Muscle of leg (tissue), 11 donors: ENCODE measurements around the gene PITX2. TPM values are rescaled to one million over a fixed set of nuclear protein-coding genes. Genes with fewer than 3 reads are reported as not detected.

Experiments used
- DNase-seq: peaks from one replicate; pipeline ENCODE4 v3.0.0; 2013
- H3K27ac ChIP-seq: one replicate; pipeline ENCODE4 v1.5.1; 2013; ENCODE audit warnings: mild to moderate bottlenecking, low read length, control low read depth
- H3K27me3 ChIP-seq: one replicate; pipeline ENCODE4 v1.6.1; 2013; ENCODE audit warnings: low read length; ENCODE audit not compliant: control insufficient read depth, insufficient read depth
- H3K36me3 ChIP-seq: one replicate; pipeline ENCODE4 v1.6.1; 2013; ENCODE audit warnings: low read length; ENCODE audit not compliant: control insufficient read depth, insufficient read depth
- H3K4me1 ChIP-seq: one replicate; pipeline ENCODE4 v1.6.1; 2013; ENCODE audit warnings: low read length; ENCODE audit not compliant: control insufficient read depth, insufficient read depth
- H3K4me3 ChIP-seq: one replicate; pipeline ENCODE4 v1.5.1; 2013; ENCODE audit warnings: low read length, control low read depth
- H3K9me3 ChIP-seq: replicated peaks from 2 replicates; pipeline ENCODE4 v1.6.1; 2013; ENCODE audit warnings: low read depth, low read length; ENCODE audit not compliant: control insufficient read depth
- WGBS: methylation state at CpG from one replicate; pipeline ENCODE4 v1.1.5; 2013; ENCODE audit warnings: missing lambda C conversion rate; ENCODE audit not compliant: insufficient coverage; 5-methylcytosine and 5-hydroxymethylcytosine counted together
- polyA plus RNA-seq, 8 donors: library from polyadenylated mRNA; unstranded; fragments of 120-200 nt; gene quantifications; one replicate each; pipeline versions ENCODE4 v1.2.1 to v1.2.3, GENCODE V29; 2013; ENCODE audit warnings: inconsistent platforms in 1 of 8, low replicate concordance in 1 of 8; ENCODE audit not compliant: insufficient read length in 8 of 8, insufficient read depth in 1 of 8
- total RNA-seq: library from RNA; stranded (reverse); fragments of 120-200 nt; gene quantifications from one replicate; pipeline ENCODE4 v1.2.4, GENCODE V29; 2013

The PITX2 gene
- total and polyA plus RNA-seq, 9 donors: 23.4 to 43.7 (median 40.2) TPM

DNA sequence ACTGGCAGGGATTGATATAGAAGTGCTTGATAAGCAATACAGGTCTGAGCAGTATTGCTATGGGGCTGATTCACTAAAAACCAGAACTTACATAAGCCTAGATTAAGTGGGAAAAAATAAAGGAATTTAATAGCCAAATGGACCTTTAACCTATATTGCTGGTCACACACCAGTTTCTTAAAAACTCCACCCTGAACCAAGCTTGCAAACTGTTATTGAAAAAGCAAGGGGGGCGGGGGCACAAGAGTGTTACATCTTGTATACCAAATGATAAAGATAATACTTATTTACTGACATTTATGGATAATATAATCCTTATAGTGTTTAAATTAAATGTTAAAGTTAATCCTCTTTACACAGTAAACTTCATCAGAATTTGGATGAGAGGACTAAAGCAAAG is 40.3 kb upstream of the PITX2 start:
- H3K9me3 ChIP-seq: peaks cover 2% of the 10 kb centered on the region
- no CpG with 5 or more reads among the region's 1 CpG for WGBS
- H3K36me3 ChIP-seq: no peaks in the 10 kb centered on the region
- no peak overlapping the region for H3K27ac ChIP-seq
- no peak for DNase-seq
- H3K4me1 ChIP-seq: no peaks in the 10 kb centered on the region
- H3K27me3 ChIP-seq: peaks cover 2% of the 10 kb centered on the region
- H3K4me3 ChIP-seq: no peak overlapping the region

DNA sequence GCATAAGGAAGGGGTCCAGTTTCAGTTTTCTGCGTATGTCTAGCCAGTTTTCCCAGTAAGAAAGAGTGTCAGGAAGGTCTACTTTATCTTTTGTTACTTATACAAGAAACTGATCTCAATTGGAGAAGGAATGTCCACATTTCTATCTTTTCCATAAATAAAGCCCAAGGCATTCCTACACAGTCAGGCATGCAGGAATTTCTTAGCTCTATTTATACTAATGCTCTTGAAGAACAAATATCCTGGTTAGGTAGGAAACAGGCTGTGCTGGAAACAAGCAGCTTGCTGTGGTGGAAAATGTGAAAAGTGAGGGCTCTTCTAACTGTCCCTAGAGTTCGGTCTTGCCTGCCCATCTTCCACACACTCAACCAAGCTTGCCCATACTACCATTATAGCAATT is 37.9 kb upstream of the PITX2 start:
- no CpG with 5 or more reads among the region's 2 CpGs for WGBS
- Histone ChIP-seq H3K27ac (no peak overlapping the region), H3K4me1 (no peaks in the 10 kb centered on the region), H3K27me3 (peaks cover 2% of the 10 kb centered on the region), H3K4me3 (no peak overlapping the region), H3K9me3 (peaks cover 2% of the 10 kb centered on the region), H3K36me3 (no peaks in the 10 kb centered on the region)
- no peak for DNase-seq

DNA sequence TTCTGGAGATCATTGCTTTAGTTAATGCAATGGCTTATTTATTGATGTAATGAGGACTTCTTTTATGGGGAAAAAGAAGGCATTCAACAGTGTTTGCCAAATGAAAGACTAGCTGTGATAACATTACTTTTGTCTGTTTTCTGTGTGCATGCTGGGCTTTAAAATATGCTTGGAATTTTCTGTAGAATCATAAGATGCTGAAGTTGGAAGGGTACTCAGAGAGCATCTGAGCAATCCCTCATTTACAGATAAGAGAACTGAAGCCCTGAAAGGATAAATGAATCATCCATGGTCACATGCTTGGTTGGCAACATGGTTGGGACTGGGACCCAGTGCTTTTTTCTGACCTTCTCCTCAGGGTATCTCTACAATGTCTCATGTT is 31.4 kb upstream of the PITX2 start:
- H3K9me3 ChIP-seq: peaks cover 2% of the 10 kb centered on the region
- DNase-seq: no peak

DNA sequence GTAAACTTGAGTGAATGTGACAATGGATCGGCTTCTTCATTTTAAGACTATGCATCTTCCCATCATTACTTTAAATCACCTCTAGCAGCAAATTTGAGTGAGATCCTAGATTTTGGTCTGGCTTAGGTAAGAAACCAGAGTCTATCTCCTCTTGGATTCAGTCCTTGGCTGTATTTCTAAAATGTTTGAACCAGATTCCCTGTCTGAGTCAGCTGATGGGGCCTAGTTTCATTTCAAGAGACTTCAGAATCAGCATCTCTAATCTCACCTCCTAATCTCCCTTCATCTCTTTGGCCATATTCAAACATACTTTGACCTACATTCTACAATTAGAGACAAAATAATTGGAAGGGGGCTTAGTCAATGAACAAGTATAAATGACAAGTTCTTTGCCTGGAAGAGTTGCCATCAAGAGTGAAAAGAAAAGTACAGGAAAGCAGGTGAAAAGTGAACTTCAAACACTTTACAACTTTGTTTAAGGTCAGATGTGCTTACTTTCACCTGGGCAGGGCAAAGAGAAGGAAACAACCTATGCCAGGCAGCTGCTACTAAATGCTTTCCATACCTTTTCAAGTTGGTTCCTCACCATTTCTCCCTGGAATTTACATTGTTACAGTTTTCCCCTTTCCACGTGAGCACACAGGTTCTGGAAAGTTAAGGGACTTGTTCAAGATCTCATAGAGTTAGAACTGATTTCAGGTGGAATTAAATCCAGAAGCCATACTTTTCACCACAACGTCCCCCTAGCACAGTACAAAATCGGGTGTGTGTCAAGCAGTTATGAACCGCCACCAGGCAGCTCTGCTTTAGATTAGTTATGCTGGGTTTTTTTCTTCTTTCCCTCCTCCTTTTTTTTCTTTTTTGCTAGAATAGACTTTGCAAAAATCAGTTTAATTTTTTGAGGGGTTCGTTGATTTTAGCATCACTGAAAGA is 30.7 kb upstream of the PITX2 start:
- H3K9me3 ChIP-seq: no peaks in the 10 kb centered on the region
- no peak overlapping the region for H3K27ac ChIP-seq
- no peaks in the 10 kb centered on the region for H3K4me1 ChIP-seq
- no peak for DNase-seq
- H3K4me3 ChIP-seq: no peak overlapping the region
- 67% methylated on average over 1 of the region's 6 CpGs for WGBS
- no peaks in the 10 kb centered on the region for H3K27me3 ChIP-seq
- H3K36me3 ChIP-seq: no peaks in the 10 kb centered on the region

More for the DNA sequence above, 31.4 kb upstream of the PITX2 start:
- Histone ChIP-seq H3K27ac (no peak overlapping the region), H3K36me3 (no peaks in the 10 kb centered on the region), H3K4me3 (no peak overlapping the region), H3K27me3 (no peaks in the 10 kb centered on the region), H3K4me1 (no peaks in the 10 kb centered on the region)

DNA sequence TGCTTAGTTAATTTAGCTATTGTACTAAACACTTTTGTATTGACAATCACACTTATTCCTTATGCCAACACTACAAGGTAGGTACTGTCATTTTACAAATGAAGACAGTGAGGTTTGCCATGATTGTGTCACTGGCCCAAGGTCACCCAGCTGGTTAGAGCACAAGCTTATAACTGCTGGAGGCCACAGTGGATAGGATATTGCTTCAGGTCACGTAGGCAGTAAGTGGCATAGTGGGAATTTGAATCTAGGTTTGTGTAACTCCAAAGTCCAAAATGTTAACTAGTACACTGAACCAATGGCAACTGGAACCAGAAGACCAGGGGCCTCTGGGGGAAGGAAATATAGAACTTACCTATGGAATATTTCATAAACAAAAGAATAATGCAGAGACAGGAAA is 21.1 kb upstream of the PITX2 start:
- Histone ChIP-seq H3K4me1 (no peaks in the 10 kb centered on the region), H3K9me3 (no peaks in the 10 kb centered on the region), H3K4me3 (no peak overlapping the region), H3K36me3 (no peaks in the 10 kb centered on the region), H3K27ac (no peak overlapping the region), H3K27me3 (peaks cover 34% of the 10 kb centered on the region)
- DNase-seq: no peak
- WGBS: no CpG with 5 or more reads among the region's 1 CpG

DNA sequence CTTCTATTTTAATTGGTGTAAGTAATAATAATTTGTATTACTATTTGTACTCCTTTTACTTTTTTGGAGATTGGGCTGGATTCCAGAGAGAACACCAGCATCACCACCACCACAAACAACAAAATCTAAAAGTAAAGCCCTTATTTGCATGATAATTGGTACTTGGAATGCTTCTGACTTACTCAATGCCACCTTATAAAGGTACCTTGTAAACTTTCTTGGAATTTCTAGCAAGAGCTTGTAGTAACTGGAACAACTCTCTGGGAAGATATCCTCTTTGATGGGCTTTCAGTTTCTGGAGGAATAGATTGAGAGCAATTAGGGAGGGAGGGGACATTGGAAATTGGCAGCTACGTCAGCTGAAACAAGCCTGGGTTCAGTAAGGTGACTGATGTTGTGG is 20.2 kb upstream of the PITX2 start:
- peaks cover 40% of the 10 kb centered on the region for H3K27me3 ChIP-seq
- WGBS: 38% methylated on average over 1 of the region's 1 CpG

DNA sequence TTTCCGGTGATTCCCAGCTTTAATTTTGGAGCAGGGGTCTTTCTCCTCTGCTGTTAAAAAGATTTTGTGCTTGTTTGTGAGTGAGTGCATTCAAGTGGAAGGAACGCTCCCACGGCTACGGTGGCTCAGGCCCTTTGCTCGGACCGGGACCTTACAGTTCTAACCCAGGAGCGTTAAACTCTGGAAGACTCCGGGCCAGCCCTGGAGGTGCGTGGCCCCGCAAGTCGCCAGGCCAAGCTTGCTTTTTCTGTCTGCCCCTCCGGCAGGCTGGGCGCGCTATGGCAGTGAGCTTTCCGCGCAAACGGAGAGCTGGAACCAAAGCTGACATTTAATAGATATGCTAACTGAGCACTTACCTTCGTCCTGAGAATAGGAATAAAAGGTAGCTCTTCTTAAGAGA is 18.3 kb upstream of the PITX2 start:
- Histone ChIP-seq H3K36me3 (no peaks in the 10 kb centered on the region), H3K4me3 (no peak overlapping the region), H3K4me1 (peaks cover 9% of the 10 kb centered on the region), H3K9me3 (no peaks in the 10 kb centered on the region), H3K27ac (no peak overlapping the region), H3K27me3 (peaks cover 59% of the 10 kb centered on the region)
- 22% methylated on average over 16 of the region's 18 CpGs for WGBS
- DNase-seq: no peak

More for the DNA sequence above, 20.2 kb upstream of the PITX2 start:
- DNase-seq: no peak
- H3K27ac ChIP-seq: no peak overlapping the region
- no peaks in the 10 kb centered on the region for H3K9me3 ChIP-seq
- no peaks in the 10 kb centered on the region for H3K36me3 ChIP-seq
- no peak overlapping the region for H3K4me3 ChIP-seq
- no peaks in the 10 kb centered on the region for H3K4me1 ChIP-seq

DNA sequence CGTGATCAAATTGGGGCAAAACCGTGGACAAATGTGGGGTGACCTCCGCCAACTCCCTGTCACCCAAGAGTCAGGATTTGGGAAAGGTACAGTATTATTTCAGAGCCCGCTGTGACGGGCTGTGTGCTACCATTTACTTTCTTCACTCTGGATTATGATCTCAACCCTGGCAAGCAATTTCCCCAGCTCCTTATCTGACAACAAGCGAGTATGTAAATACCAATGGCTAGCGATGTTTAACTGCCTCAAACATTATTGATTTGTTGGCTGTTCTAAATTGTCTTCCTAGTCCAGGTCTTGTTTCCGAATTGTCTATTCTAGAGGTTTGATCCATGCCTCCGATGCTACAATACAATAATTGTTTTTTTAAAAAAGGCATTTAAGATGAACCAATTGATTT is 17.7 kb upstream of the PITX2 start:
- no peaks in the 10 kb centered on the region for H3K9me3 ChIP-seq
- H3K36me3 ChIP-seq: no peaks in the 10 kb centered on the region
- no peak overlapping the region for H3K27ac ChIP-seq
- H3K4me3 ChIP-seq: no peak overlapping the region
- H3K27me3 ChIP-seq: peaks cover 61% of the 10 kb centered on the region
- WGBS: no CpG with 5 or more reads among the region's 9 CpGs
- no peak for DNase-seq
- peaks cover 9% of the 10 kb centered on the region for H3K4me1 ChIP-seq

DNA sequence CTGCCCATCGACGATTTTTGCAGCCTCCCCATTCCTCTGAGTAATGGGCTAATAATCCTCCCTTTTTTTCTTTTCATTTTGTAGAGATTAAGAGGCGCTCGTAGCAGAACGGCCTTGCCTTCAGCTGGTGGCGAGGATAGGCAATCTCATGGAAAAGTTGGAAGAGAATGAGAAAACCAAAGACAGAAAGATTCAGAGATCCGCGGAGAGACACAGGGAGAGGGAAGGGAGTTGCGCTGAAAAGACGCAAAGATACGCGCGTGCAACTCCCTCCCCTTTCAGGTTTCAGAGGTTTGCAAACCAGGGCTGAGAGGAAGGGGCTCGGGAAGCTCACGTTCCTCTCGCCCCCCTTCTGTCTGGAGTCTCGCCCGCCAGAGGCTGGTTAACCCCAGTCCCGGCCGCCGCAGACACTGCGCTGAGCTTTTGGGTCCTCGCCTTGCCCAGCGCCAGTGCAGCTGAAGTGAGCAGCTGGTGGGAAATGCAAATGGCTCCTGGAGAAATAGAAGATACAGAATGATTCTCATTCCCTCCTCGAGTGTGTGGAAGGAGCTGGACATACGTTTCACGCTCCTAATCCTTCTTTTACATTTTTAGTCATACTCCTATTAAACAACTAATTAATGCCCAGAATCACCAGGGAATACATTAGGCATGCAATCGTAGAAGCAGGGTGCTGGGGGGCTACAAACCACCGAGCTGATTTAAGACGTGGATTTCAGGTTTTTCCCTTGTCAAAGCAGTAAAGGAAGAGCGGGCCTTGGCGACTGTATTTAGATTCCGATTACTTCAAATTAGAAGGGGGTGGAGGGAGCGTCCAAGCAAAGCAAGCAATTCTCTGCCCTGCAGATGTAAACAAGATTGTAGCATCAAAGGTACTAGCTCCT is 16.6 kb upstream of the PITX2 start:
- Histone ChIP-seq H3K27ac (no peak overlapping the region), H3K4me1 (peaks cover 9% of the 10 kb centered on the region), H3K36me3 (no peaks in the 10 kb centered on the region), H3K9me3 (no peaks in the 10 kb centered on the region), H3K27me3 (peaks cover 68% of the 10 kb centered on the region), H3K4me3 (no peak overlapping the region)
- DNase-seq: no peak
- 14% methylated on average over 11 of the region's 34 CpGs for WGBS

DNA sequence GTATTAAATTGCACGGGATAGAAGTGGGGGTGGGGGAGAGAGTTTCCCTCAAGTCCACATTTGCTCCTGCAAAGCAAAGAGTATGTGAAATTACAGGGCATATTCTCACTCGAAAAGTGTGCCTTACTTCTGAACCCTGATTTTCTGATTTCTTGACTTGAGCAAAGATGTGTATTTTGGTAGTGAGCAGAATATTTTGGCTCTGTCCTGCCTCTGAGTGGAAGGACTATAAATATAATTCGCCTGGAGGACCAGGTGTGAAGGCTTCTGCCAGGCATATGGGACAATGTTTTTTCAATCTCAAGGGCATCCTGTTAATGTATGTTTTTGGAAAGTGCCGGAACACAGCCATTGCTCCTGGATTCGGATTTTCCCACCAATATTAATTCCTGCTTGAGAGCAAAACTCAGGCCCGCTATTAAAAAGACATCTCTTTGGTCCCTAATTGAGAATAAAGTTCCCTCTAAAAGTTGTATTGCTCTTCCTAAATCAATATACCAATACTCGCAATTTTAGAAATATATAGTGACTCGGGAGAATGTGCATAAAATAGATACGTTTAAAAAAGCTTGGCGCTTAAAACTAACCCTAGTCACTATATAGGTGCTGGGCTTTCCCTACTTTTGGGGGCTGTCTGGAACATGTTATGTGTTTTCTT is 15.3 kb upstream of the PITX2 start:
- H3K9me3 ChIP-seq: no peaks in the 10 kb centered on the region
- DNase-seq: no peak
- WGBS: 17% methylated on average over 1 of the region's 10 CpGs
- H3K27ac ChIP-seq: no peak overlapping the region
- H3K36me3 ChIP-seq: no peaks in the 10 kb centered on the region
- H3K27me3 ChIP-seq: peaks cover 74% of the 10 kb centered on the region
- H3K4me3 ChIP-seq: no peak overlapping the region
- H3K4me1 ChIP-seq: peaks cover 9% of the 10 kb centered on the region
